CD4-positive, alpha-beta T cell treated with Interferon alpha-2 for 1 hour (primary cell): ENCODE measurements around the gene GARNL3.

Experiments
- DNase-seq, 2 donors: peaks; one replicate each; pipeline ENCODE4 v3.0.0-alpha.2; 2020 to 2022

Gene GARNL3

GRCh38 chr9:127390248-127390545 lies 125.6 kb downstream of the GARNL3 start:
- no peak for DNase-seq

GRCh38 chr9:127390563-127390962 lies 126.0 kb downstream of the GARNL3 start:
- DNase-seq, result no peak

- no peak for DNase-seq
Observed at GRCh38 chr9:127392166-127392565, 127.6 kb downstream of the GARNL3 start.

GRCh38 chr9:127392976-127393375 lies 128.4 kb downstream of the GARNL3 start:
- no peak for DNase-seq

- no peak for DNase-seq
Observed at GRCh38 chr9:127393645-127394044, 129.1 kb downstream of the GARNL3 start.

GRCh38 chr9:127395497-127396252 lies 131.1 kb downstream of the GARNL3 start:
- DNase-seq, result no peak

GRCh38 chr9:127396253-127396807 lies 131.8 kb downstream of the GARNL3 start:
- no peak for DNase-seq

- peak; percentile 98 for DNase-seq
Observed at GRCh38 chr9:127396808-127397645, 132.5 kb downstream of the GARNL3 start, which contains the start of gene SLC2A8. Gene SLC2A8 (plus strand): TSS chr9:127397169. CDS start chr9:127397231, 62 bp downstream.

GRCh38 chr9:127397646-127398274 lies 133.2 kb downstream of the GARNL3 start:
- peak in 1 of 2 donors; percentile 21 for DNase-seq

GRCh38 chr9:127398275-127398647 lies 133.7 kb downstream of the GARNL3 start:
- DNase-seq, result no peak

- no peak for DNase-seq
Observed at GRCh38 chr9:127398715-127399400, 134.3 kb downstream of the GARNL3 start.

- DNase-seq, result no peak
Observed at GRCh38 chr9:127399736-127400269, 135.2 kb downstream of the GARNL3 start.

- no peak for DNase-seq
Observed at GRCh38 chr9:127402401-127403090, 138.0 kb downstream of the GARNL3 start.

- no peak for DNase-seq
Observed at GRCh38 chr9:127403507-127404192, 139.1 kb downstream of the GARNL3 start.

- DNase-seq, result no peak
Observed at GRCh38 chr9:127404631-127405030, 140.1 kb downstream of the GARNL3 start.

GRCh38 chr9:127405344-127406125 lies 141.0 kb downstream of the GARNL3 start:
- no peak for DNase-seq

- no peak for DNase-seq
Observed at GRCh38 chr9:127406799-127407491, 142.4 kb downstream of the GARNL3 start.

- no peak for DNase-seq
Observed at GRCh38 chr9:127407492-127407843, 142.9 kb downstream of the GARNL3 start.

- no peak for DNase-seq
Observed at GRCh38 chr9:127411122-127411521, 146.5 kb downstream of the GARNL3 start.

GRCh38 chr9:127415141-127415540 lies 150.6 kb downstream of the GARNL3 start:
- no peak for DNase-seq
